Stomach (tissue), 4 donors: ENCODE results near the gene HEPACAM.

Experiments
- POLR2A ChIP-seq, 4 donors: fragments of 450-650 bp; IDR thresholded peaks; one replicate each; pipeline ENCODE4 v1.6.1; 2016; ENCODE audit warnings: antibody characterized with exemption in 4 of 4, control low read depth in 2 of 4, mild to moderate bottlenecking in 1 of 4, moderate library complexity in 1 of 4
- POLR2AphosphoS5 ChIP-seq, 3 donors: sonication (generic); formaldehyde crosslinking; IDR thresholded peaks; one replicate each; pipeline ENCODE4 v1.6.1; 2016; ENCODE audit warnings: antibody characterized with exemption in 3 of 3

GRCh38 chr11:124983674-124984511, 48.0 kb upstream of the HEPACAM start:
- TF ChIP-seq POLR2AphosphoS5 (IDR thresholded peaks at IDR 0.05) = no peak
- no peak for TF ChIP-seq POLR2A (IDR thresholded peaks at IDR 0.05)
